Measurements from ENCODE around the gene SLC15A4.
"Not testable (repeated sequence)": the region's sequence is repeated elsewhere in the genome, so short reads cannot be mapped to it uniquely, and the experiment has no call there.

SLC15A4 gene

GRCh38 chr12:128843538-128843937, 19.8 kb upstream of the SLC15A4 start:
- no peak for DNase-seq

- DNase-seq, result no peak
These were observed 18.8 kb upstream of the SLC15A4 start for GRCh38 chr12:128842579-128842978.

- no peak for DNase-seq
These were observed 17.2 kb upstream of the SLC15A4 start for GRCh38 chr12:128840862-128841468.

GRCh38 chr12:128839885-128840284, 16.1 kb upstream of the SLC15A4 start:
- DNase-seq, result not testable (repeated sequence)

GRCh38 chr12:128833418-128833817, 9.7 kb upstream of the SLC15A4 start:
- no peak for DNase-seq

- no peak for DNase-seq
These were observed 6.7 kb upstream of the SLC15A4 start for GRCh38 chr12:128830505-128830893.

- DNase-seq, result no peak
These were observed 6.2 kb upstream of the SLC15A4 start for GRCh38 chr12:128829861-128830504.

- no peak for DNase-seq
These were observed 4.0 kb upstream of the SLC15A4 start for GRCh38 chr12:128827724-128828123.

- no peak for DNase-seq
These were observed 2.1 kb upstream of the SLC15A4 start for GRCh38 chr12:128825835-128826234.

- DNase-seq, result peak; percentile 56
These were observed 392 bp downstream of the SLC15A4 start for GRCh38 chr12:128823216-128823915.

GRCh38 chr12:128820723-128821432, 2.9 kb downstream of the SLC15A4 start:
- DNase-seq, result no peak

- DNase-seq, result no peak
These were observed 3.5 kb downstream of the SLC15A4 start for GRCh38 chr12:128820253-128820652.

- DNase-seq, result no peak
These were observed 4.2 kb downstream of the SLC15A4 start for GRCh38 chr12:128819293-128820144.

GRCh38 chr12:128818065-128819022, 5.4 kb downstream of the SLC15A4 start:
- no peak for DNase-seq

- DNase-seq, result no peak
These were observed 6.4 kb downstream of the SLC15A4 start for GRCh38 chr12:128817111-128818015.

GRCh38 chr12:128816643-128816920, 7.2 kb downstream of the SLC15A4 start:
- no peak for DNase-seq

GRCh38 chr12:128815779-128816642, 7.7 kb downstream of the SLC15A4 start:
- DNase-seq, result no peak

GRCh38 chr12:128814411-128815261, 9.1 kb downstream of the SLC15A4 start:
- DNase-seq, result no peak

- DNase-seq, result no peak
These were observed 9.9 kb downstream of the SLC15A4 start for GRCh38 chr12:128813883-128814282.

All from right forelimb (tissue), 1 donor.